Astrocyte (in vitro differentiated cells and primary cell): ENCODE data around the gene FAF1.

ENCODE experiments used
- EZH2 ChIP-seq: IDR thresholded peaks from 2 replicates; pipeline ENCODE4 v1.6.1; 2012; ENCODE audit warnings: mild to moderate bottlenecking, low read length, inconsistent platforms; ENCODE audit not compliant: insufficient read depth
- TF ChIP-seq, protein P1 (sequence below): IDR thresholded peaks from 2 replicates; pipeline ENCODE4 v1.5.1; 2011; ENCODE audit warnings: low read depth, mild to moderate bottlenecking, inconsistent platforms, low read length, moderate library complexity; ENCODE audit not compliant: insufficient read depth

GRCh38 chr1:50859657-50860056 is 100.4 kb downstream of the FAF1 start:
- TF ChIP-seq, protein P1, sequence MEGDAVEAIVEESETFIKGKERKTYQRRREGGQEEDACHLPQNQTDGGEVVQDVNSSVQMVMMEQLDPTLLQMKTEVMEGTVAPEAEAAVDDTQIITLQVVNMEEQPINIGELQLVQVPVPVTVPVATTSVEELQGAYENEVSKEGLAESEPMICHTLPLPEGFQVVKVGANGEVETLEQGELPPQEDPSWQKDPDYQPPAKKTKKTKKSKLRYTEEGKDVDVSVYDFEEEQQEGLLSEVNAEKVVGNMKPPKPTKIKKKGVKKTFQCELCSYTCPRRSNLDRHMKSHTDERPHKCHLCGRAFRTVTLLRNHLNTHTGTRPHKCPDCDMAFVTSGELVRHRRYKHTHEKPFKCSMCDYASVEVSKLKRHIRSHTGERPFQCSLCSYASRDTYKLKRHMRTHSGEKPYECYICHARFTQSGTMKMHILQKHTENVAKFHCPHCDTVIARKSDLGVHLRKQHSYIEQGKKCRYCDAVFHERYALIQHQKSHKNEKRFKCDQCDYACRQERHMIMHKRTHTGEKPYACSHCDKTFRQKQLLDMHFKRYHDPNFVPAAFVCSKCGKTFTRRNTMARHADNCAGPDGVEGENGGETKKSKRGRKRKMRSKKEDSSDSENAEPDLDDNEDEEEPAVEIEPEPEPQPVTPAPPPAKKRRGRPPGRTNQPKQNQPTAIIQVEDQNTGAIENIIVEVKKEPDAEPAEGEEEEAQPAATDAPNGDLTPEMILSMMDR: no peak
- TF ChIP-seq EZH2: no peak
